NCI-H2171 (cell line): Measurements from ENCODE around the gene FTCD.

Experiments
- DNase-seq: peaks from one replicate; lab custom pipeline; 2025; lab: John Stamatoyannopoulos, UW

Gene FTCD

DNA sequence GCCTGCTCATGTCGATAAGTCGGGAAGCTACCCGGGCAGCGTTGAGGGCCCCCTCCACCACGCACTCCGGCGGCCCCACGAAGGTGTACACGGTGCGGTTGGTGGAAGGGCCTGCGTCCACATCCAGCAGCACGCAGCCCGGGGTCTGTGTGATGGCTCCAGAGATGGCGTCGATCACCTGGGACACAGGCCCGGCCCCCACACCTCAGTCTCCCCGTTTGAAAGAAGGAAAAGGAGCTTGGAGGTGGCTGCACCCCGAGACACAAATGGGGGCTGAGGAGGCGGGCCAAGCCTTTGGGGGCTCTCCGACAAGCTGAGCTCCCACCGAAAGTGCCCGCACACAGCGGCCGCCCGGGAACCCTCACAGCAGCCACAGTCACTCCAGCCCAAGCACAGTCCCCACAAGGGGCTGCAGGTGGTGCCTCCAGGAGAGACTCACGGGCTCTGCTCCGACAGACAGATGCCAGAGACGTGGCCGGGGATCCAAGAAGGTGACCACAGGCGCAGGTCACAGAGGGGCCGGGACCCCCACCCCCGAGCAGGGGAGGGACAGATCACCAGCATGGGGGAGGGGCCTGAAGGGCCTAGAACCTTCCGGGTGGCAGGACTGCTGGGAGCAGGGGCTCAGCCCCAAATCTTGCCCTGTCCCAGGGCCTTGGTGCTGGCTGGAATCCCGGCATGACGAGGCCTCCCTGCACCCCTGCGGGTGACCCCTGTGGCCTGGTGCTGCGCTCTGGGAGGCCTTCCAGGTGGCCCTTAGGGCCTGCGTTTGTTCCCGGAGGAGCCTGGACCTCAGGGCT lies 1.0 kb downstream of the FTCD start:
- no peak for DNase-seq

- no peak for DNase-seq
These were observed 1.9 kb downstream of the FTCD start for GRCh38 chr21:46153247-46154154.

DNA sequence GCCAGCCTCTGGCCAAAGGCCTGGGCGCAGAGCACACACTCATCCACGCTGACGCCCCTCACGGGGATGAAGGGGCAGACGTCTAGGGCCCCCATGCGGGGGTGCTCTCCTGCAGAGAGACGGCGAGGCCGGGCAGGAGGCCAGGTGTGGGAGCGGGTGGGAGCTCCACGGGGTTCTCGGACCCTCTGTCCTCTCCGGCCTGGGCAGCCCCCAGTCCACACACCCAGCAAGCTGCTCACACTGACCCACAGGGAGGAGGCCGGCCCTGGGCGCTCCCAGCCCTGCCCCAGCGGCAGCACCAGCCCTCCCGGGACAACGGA lies 2.5 kb downstream of the FTCD start:
- no peak for DNase-seq

DNA sequence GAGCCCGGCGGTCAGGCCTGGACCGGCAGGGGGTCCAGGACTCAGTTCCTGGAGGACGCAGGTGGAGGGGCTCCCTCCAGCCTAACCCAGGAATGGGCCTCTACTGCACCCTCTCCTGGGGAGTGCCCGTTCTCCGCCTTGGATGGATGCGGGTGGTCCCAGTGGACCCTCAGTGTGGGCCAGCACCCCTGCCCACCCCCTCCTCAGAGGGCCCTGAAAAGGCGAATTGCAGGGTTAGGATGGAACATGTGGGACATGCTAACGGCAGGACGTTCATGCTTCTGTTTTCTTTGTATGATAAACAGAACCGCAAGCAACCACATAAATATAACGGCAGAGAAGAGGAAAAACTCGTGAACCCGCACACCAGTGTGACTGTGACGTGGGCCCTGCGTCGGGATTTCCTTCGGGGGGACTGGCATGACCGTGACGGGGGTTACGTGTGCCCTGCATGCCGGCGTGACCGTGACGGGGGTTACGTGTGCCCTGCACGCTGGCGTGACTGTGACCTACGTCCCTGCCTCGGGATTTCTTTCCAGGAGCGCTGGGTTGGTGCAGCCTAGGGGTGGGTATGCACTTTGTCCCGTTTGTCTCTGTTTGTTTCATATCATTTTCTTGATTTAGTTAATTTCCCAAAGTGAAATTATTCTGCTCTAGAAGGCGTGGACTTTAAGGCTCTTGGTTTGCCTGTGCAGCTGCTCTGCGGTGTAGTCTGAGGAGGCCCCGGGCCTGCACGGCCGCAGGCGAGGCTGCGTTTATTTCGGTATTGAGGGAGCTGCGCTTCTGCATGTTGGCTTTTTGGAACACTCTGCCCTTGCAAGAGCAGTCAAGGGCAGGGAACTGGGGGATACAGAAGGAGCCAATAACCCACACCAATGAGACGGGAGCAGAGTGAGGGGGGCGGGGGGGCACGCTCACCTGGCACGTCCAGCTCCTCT lies 3.1 kb downstream of the FTCD start:
- DNase-seq: no peak

GRCh38 chr21:46151261-46151988 lies 4.0 kb downstream of the FTCD start:
- no peak for DNase-seq

DNA sequence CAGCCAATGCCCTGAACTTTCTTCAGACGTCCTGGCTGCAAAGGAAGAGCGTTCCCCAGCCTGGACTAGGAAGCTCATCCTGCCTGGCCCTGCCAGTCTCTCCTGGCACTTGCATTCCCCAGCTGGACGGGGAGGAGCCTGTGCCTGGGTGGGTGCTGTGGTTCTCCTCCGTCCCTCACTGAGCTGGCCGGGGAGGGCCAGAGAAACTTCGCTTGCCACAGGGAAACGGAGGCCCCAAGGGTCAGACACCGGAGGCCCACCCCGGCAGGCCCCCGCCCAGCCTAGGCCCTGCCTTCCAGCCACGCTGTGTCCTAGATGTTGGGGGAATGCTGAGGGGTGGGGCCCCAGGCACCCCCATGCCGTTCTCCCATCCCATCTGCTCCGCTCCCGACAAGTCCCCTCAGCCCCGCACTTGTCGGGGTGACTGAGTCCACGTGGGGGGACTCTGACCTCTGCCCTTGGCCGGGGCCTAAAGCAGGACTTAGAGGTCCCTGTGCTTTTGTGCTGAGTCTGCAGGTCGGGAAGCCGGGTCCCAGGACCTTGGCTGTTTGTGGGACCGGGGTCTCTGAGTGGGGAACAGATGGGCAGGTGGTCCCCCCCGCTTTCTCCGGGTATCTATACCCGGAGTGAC lies 4.8 kb downstream of the FTCD start:
- no peak for DNase-seq

GRCh38 chr21:46150073-46150472 lies 5.3 kb downstream of the FTCD start:
- DNase-seq: no peak

GRCh38 chr21:46149205-46149901 lies 6.0 kb downstream of the FTCD start:
- DNase-seq: no peak

DNA sequence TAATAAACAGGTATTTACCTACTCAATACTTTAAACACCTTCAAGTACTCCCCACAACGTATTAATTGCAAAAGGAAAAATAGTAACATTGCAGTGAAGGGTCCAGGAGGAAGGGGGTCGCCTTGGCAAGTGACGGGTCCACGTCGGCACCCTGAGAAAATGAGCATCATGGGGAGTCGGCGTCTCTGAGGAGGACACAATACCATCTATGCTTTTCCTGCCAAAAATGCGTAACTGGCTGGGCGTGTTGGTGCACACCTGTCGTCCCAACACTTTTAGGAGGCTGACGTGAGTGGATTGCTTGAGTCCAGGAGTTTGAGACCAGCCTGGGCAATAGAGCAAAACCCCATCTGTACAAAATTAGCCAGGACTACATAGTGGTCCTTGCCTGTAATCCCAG lies 7.3 kb downstream of the FTCD start:
- no peak for DNase-seq

DNA sequence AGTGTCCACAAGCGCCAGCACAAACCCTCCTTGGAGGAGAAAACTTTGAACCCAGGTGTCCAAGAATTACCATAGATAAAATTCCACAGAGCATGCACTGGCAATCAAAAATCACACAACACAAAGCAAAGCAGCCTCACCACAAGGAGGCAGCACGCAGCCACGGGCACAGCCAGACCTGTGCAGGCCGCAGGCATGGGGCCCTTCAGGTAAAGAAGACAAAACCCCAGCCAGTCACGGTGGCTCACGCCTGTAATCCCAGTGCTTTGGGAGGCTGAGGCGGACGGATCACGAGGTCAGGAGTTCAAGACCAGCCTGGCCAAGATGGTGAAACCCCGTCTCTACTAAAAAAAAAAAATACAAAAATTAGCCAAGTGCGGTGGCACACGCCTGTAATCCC lies 8.0 kb downstream of the FTCD start:
- DNase-seq: peak; percentile 18

DNA sequence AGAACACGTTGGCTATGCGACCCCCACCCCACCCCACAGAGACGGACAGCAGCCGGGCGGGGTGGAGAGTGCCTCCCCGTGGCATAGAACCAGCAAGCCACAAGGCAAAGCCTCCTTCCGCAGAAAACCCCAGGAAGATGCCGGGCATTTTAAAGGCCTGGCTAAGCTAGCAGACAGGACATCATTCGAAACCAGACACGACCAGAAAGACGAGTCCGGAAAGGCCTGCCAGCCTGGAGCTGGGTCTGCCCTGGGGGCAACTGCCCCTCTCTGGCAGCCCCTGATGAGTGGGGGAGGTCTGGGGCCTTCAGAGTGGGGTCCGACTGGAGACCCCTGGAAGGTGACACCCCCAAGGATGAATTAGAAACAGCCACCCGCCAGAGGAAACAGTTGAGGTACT lies 8.5 kb downstream of the FTCD start:
- DNase-seq: no peak

DNA sequence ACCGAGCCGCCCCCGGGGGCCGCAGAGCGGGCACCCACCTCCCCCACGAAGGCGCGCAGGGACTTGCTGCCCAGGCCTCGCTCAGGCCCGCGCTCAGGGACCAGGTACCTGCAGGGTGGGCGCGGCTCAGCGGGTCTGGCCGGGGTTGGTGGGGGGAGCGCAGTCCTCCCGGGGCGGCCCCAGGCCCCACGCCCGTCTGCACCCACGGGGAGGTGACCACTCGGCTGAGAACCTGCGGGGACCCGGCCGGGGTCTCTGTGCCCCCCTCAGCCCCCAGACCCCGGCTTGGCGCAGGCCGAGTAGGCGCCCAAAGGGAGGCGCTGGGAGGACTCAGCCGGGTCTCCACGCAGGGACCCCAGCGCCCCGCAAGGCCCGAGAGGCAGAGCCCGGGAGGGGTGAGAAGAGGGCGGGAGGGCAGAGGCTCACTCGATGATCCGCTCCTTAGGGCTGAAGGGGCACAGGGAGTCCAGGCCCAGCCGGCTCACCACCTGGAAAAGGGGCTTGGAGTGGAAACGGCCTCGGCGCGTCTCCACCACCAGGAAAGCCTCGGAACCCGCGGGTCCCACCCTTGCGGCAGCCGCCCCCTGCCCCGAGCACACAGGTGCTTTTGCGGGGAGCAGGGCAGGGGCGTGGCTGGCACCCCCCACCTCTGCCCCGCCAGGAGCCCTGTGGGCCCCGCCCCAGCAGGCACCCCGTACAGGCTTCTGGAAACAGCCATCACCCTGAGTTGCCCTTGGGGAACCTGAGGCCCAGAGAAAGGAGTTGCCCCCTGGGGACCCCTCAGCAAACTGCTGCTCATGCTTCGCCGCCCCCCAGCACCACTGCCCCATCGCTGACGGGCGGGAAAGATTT lies 9.3 kb downstream of the FTCD start:
- no peak for DNase-seq

DNA sequence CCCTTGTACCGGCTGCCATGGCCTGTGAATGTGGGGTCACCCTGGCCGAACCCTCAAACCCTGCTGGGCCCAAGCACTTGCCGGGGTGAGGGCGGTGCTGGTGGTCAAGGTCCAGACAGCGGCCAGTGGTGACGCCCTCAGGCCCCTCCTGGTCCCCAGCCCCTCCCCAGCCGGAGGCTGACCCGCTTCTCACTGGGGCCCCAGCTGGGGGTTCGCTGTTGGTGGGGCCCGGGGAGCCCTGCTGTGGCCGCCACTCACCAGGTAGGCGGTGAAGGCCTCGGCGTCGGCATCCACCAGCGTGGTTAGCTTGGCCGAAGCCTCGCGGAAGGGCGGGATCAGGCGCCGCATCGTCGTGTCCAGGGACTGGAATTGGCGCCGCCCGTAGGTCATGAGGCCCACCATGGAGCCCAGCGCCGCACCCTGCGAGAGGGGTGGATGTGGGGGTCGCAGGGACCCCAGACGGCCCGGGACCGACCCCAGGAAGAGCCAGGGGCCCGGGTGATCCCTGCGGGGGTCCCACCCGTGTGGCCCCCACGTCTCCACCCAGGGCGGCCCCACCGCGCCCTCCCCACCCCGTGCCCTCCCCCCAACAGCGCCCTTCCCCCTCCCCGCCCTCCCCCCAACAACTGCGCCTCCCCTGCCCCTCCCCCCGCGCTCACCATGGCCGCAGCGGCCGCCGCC lies 10.1 kb downstream of the FTCD start:
- DNase-seq: no peak

DNA sequence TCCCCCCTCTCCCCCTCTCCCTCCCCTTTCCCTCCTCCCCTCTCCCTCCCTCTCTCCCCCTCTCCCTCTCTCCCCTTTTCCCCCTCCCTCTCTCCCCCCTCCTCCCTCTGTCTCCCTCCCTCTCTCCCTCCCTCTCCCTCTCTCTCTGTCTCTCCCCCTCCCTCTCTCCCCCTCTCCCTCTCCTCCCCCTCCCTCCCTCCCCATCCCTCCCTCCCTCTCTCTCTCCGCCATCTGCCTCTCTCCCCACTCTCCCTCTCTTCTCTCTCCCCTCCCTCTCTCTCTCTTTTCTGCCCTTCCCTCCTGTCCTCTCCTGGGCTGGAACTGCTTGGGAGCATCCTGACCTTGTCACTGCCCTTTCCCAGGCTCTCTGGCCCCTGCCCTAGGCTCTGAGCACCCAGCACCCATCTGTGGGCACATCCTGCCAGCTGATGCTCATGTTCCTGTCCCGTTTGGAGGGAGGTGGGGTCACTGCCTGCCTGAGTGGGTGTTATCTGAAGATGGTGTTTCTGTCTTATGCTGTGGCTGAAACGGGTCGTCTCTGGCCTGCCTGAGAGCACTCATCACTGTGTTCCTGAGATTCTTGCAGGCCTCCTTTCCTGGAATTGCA lies 10.8 kb downstream of the FTCD start:
- DNase-seq: peak; percentile 76

DNA sequence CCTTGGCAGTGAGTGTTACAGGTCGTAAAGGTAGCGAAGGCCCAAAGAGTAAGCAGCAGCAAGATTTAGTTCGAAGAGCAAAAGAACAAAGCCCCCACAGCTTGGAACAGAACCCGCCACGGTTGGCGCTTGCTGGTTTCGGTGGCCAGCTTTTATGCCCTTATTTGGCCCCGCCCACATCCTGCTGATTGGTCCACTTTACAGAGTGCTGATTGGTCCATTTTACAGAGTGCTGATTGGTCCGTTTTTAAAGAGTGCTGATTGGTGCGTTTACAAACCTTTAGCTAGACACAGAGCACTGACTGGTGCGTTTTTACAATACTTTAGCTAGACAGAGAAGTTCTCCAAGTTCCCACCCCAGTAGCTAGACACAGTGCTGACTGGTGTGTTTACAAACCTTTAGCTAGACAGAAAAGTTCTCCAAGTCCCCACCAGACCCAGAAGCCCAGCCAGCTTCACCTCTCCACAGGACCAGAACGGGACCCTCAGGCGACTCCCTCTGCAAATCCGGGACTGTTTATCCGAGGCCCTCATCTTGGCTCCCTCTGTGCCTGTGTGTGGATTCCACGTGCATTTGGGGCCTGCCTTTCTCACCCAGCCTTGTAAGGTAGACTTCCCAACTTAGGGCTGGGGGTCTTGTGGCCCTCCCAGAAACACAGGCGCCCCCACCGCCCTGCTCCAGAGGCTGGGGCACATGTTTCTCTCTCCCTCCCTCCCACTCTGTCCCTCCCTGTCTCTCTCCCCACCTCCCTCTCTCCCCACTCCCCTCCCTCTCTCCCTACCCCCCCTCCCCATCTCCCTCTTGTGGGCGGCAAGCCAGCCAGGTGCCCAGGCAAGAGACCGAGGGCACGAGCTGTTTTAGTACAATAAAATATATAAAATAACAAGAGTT lies 12.6 kb downstream of the FTCD start:
- no peak for DNase-seq

DNA sequence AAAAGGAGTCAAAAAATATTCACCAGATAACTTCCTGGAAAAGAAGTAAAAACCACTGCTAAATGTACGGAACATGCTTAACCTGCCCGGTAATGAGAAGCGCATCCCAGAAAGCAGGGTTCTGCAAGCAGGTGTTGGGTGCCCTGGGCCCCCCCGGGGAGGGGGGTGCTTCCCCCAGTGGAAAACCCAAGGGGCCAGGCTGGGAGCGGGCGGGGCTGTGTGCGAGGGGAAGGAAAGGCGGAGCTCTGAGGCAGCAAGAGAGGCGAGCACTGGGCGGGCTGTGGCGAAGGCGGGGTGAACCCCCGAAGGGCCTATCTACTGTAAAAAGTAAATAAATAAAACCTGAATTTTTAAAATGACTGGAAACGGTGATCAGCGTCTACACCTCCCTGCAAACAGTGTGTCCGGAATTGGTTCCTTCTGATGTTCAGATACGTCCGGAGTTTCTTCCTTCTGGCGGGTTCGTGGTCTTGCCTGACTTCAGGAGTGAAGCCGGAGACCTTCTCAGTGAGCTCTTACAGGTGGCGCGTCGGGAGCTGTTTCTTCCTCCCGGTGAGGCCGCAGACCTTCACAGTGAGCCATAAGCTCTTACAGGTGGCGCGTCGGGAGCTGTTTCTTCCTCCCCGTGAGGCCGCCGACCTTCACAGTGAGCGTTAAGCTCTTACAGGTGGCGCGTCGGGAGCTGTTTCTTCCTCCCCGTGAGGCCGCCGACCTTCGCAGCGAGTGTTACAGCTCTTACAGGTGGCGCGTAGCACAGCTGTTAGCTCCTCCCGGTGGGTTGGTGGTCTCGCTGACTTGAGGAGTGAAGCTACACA lies 13.4 kb downstream of the FTCD start:
- no peak for DNase-seq
